ENCODE results near the gene EDN2.

EDN2 gene

GRCh38 chr1:41484402-41485241, at the start of gene EDN2:
Gene EDN2 (minus strand): TSS chr1:41484683. CDS start chr1:41484601, 82 bp downstream.
- no peak for DNase-seq (ENCODE audit: extremely low read depth in 1 of 2, low read depth in 1 of 2)

DNA sequence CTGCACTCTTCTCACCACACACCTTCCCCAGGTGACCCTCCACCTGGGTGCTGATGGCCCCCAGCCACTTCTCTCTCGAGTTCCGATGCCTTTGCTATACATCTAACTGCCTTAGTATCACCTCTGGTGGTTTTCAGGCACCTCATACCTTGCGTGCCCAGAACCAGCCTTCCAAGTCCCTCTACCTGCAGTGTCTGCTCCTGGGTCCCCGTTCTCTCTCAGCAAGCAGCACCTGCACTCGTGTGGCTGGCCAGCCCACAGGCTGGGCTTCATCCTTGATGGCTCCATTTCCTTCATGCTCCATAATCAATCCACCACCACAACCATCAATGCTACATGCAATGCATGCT, 49.2 kb upstream of the EDN2 start:
- DNase-seq (ENCODE audit: extremely low read depth in 1 of 2, low read depth in 1 of 2): no peak

GRCh38 chr1:41533016-41533730, 48.7 kb upstream of the EDN2 start:
- no peak for DNase-seq (ENCODE audit: extremely low read depth in 1 of 2, low read depth in 1 of 2)

DNA sequence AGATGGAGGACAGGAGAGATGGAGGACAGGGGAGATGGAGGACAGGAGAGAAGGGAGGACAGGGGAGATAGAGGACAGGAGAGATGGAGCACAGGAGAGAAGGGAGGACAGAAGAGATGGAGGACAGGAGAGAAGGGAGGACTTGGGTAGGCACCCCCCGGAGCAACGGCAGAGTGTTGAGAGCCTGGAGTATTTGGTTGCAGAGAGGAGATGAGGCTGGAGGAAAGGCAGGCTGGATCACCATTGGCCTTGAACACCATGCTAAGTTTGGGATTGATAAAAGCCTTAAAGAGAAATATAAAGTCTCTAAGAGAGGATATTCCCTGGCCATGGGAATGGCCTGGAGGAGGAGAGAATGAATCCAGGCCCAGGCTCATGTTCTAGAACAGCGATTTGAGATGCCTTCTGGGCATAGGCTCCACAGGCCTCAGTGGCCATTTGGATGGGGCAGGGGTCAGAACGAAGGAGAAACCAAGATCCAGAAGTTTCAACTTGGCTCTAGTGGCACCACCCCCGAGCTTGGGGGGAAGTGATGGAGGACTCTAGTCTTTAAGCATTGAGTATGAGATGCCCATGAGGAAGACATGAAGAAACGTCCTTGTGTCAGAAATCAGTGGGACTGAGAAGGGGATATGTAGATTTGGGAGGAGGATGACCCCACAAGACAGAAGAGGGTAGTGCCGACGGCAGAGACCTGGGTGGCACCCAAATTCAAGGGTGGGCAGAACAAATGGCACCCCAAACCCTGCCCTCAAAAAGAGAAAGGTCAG, 47.9 kb upstream of the EDN2 start:
- no peak for DNase-seq (ENCODE audit: extremely low read depth in 1 of 2, low read depth in 1 of 2)

DNA sequence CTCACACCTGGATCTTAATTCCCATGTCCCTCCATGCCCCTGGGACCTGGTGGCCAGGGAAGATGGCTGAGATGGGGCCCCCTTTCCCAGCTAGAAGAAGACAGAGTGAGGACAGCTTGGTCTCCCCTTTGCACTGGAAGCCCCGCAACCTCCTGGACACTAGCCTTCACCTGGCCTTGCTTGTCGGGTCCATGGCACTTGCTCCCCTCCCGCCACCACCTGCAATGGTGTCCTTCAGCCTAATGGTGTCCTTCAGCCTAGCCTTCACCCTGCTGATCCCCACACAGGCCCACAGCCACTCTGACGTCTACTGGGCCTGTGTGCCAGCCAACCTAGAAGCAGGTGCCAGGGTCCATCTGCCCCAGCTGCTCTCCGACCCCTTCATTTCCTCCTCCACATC, 45.9 kb upstream of the EDN2 start:
- no peak for DNase-seq (ENCODE audit: extremely low read depth in 1 of 2, low read depth in 1 of 2)

GRCh38 chr1:41529621-41530395, 45.3 kb upstream of the EDN2 start:
- DNase-seq (ENCODE audit: extremely low read depth in 1 of 2, low read depth in 1 of 2): no peak

- no peak for DNase-seq (ENCODE audit: extremely low read depth in 1 of 2, low read depth in 1 of 2)
Observed at GRCh38 chr1:41528726-41529605, 44.5 kb upstream of the EDN2 start.

- no peak for DNase-seq (ENCODE audit: extremely low read depth in 1 of 2, low read depth in 1 of 2)
Observed at GRCh38 chr1:41528106-41528505, 43.6 kb upstream of the EDN2 start.

GRCh38 chr1:41526956-41527561, 42.6 kb upstream of the EDN2 start:
- DNase-seq (ENCODE audit: extremely low read depth in 1 of 2, low read depth in 1 of 2): no peak

DNA sequence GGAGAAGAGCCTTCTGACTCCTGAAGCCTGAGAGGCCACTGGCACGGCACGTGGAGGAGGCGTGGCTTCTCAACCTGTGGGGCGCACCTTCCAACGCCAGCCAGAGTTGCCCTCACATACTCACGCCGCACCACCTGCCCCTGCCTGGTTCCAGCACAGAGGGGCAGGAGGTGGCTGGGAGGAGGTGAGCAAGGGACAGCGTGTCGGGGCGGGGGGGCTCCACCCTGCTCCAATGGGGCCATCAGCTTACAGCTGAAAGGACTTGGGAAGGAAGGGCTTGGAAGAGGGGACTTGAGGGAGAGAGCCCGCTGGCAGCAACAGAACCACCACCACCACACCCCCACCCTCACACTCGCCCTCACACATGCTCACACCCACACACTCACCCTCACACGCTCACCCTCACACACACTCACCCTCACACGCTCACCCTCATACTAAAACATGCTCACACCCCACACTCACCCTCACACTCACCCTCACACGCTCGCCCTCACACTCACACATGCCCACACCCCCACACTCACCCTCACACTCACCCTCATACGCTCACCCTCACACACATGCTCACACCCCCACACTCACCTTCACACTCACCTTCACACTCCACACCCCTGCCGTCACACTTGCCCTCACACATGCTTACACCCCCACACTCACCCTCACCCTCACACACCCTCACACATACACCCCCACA, 41.6 kb upstream of the EDN2 start:
- no peak for DNase-seq (ENCODE audit: extremely low read depth in 1 of 2, low read depth in 1 of 2)

- DNase-seq (ENCODE audit: extremely low read depth in 1 of 2, low read depth in 1 of 2): no peak
Observed at GRCh38 chr1:41524676-41525675, 40.5 kb upstream of the EDN2 start.

DNA sequence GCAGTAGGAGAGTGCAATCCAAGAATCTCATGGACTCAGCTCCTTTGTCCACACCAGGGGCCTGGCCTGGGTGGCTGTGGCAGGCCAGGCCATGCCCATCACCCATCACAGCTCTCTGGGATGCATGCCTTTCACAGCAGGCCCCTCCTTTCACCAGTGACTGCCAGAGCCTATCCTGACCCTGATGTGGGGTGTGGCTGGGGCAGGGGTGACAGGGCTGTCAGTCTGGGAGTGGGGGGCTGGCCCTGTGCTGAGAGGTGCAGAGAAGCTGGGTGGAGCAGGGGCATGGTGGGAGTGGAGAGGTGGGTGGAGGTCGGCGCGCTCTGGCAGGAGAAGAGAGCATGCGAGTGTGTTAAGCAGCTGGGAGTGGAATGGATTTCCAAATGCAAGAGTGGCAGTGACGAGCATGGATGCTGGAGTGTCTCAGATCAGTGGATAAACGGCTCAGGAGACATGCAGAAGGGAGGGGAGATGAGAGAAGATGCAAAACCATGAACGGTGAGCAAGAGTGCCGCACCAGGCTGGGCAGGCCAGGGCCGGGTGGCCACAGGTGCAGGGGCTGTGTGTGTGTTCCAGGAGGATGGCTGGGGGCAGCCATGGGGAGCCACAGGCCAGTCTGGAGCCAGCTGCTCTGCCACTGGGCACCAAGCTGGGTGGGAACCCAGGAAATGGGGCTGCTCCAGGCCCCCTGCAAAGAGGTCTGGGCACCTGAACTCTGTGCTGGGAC, 39.6 kb upstream of the EDN2 start:
- no peak for DNase-seq (ENCODE audit: extremely low read depth in 1 of 2, low read depth in 1 of 2)

GRCh38 chr1:41523071-41523470, 38.6 kb upstream of the EDN2 start:
- no peak for DNase-seq (ENCODE audit: extremely low read depth in 1 of 2, low read depth in 1 of 2)

GRCh38 chr1:41521766-41522165, 37.3 kb upstream of the EDN2 start:
- DNase-seq (ENCODE audit: extremely low read depth in 1 of 2, low read depth in 1 of 2): no peak

DNA sequence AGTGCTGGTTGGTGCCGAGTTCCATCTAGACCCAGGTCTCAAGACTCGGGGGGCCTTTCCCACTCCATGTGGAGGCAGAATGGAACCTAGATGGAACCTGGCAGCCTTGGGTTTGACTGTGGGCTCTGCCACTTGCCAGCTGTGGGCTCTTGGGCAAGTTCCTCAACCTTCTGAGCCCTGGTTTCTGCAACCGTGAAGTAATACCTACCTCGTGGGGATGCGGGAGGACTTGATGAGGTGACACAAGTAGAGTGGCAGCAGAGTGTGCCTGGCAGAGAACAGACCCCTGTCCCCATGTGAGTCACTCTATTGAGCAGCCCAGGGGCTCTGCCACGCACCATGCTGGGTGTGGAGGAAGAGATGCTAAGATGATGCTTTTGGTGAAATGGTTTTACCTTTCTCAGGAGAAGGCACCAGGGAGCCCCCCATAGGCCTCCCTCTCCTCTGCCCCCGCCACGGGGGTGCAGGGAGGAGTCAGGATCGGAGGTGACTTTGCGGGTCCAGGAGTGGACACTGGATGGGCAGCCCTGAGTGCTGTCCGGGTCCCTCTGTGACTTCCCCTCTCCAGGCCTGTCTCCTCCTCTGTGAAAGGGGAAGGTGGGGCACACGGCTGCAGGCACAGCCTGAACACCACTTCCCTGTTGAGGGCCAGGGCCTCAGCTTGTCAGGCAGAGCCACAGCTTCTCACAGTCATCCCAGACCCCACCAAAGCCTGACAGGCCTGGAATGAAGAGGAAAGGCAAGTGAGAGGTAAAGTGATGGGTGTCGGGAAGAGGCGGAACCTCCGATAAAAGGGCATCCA, 36.7 kb upstream of the EDN2 start:
- no peak for DNase-seq (ENCODE audit: extremely low read depth in 1 of 2, low read depth in 1 of 2)

GRCh38 chr1:41519667-41520066, 35.2 kb upstream of the EDN2 start:
- no peak for DNase-seq (ENCODE audit: extremely low read depth in 1 of 2, low read depth in 1 of 2)
